RWPE2 (cell line): Measurements from ENCODE around the gene GRM4.

Experiments
- ATAC-seq: fragments of 200-7000 bp; cut with Tn5 transposase; 3 replicates; pipeline ENCODE4 v1.9.1; 2021; ENCODE audit warnings: low read depth
- DNase-seq: peaks from one replicate; pipeline ENCODE4 v3.0.0-alpha.2; 2020; ENCODE audit warnings: low spot score
- H3K27ac ChIP-seq: fragments of 450-650 bp; 2 replicates; pipeline ENCODE4 v1.5.1; 2017; ENCODE audit warnings: mild to moderate bottlenecking; ENCODE audit not compliant: poor library complexity, severe bottlenecking
- H3K27me3 ChIP-seq: fragments of 250-450 bp; sonication (Bioruptor Pico); 2 replicates; pipeline ENCODE4 v1.5.1; 2021; ENCODE audit warnings: mild to moderate bottlenecking, moderate library complexity; ENCODE audit not compliant: insufficient read depth, poor library complexity, severe bottlenecking
- H3K36me3 ChIP-seq: fragments of 250-450 bp; sonication (Bioruptor Pico); 2 replicates; pipeline ENCODE4 v1.5.1; 2020; ENCODE audit warnings: low read depth, mild to moderate bottlenecking, moderate library complexity
- H3K4me1 ChIP-seq: fragments of 250-450 bp; sonication (Bioruptor Pico); 2 replicates; pipeline ENCODE4 v1.5.1; 2021; ENCODE audit warnings: mild to moderate bottlenecking, moderate library complexity; ENCODE audit not compliant: insufficient read depth, poor library complexity, severe bottlenecking
- H3K4me3 ChIP-seq: fragments of 250-450 bp; sonication (Bioruptor Pico); 2 replicates; pipeline ENCODE4 v1.5.1; 2021; ENCODE audit warnings: mild to moderate bottlenecking, moderate library complexity; ENCODE audit not compliant: severe bottlenecking
- H3K9me3 ChIP-seq: fragments of 250-450 bp; sonication (Bioruptor Pico); 2 replicates; pipeline ENCODE4 v1.5.1; 2021; ENCODE audit warnings: mild to moderate bottlenecking, moderate library complexity; ENCODE audit not compliant: severe bottlenecking
- CTCF ChIP-seq: fragments of 450-650 bp; IDR thresholded peaks from one replicate; pipeline ENCODE4 v1.5.1; 2017; ENCODE audit warnings: mild to moderate bottlenecking, moderate library complexity; ENCODE audit not compliant: poor library complexity, severe bottlenecking

Gene GRM4

GRCh38 chr6:34138191-34138590 is 7.7 kb downstream of the GRM4 start:
- H3K27me3 ChIP-seq = peaks cover 10% of the 10 kb centered on the region
- no peak for TF ChIP-seq CTCF
- no peaks in the 10 kb centered on the region for H3K36me3 ChIP-seq
- no peak overlapping the region for H3K27ac ChIP-seq
- H3K4me3 ChIP-seq = no peak overlapping the region
- DNase-seq = no peak
- H3K4me1 ChIP-seq = no peaks in the 10 kb centered on the region
- ATAC-seq = peak; percentile 17; the same call in 1 of the 3 replicates
- H3K9me3 ChIP-seq = no peaks in the 10 kb centered on the region

GRCh38 chr6:34135541-34135940 is 10.3 kb downstream of the GRM4 start:
- no peak overlapping the region for H3K4me3 ChIP-seq
- ATAC-seq (no peak), DNase-seq (no peak)
- H3K27me3 ChIP-seq = no peaks in the 10 kb centered on the region
- H3K36me3 ChIP-seq = no peaks in the 10 kb centered on the region
- H3K27ac ChIP-seq = no peak overlapping the region
- no peaks in the 10 kb centered on the region for H3K9me3 ChIP-seq
- no peaks in the 10 kb centered on the region for H3K4me1 ChIP-seq
- no peak for TF ChIP-seq CTCF

GRCh38 chr6:34132486-34133185 is 13.3 kb downstream of the GRM4 start:
- peak; percentile 51; the same call in 1 of the 3 replicates for ATAC-seq
- Histone ChIP-seq H3K27me3 (no peaks in the 10 kb centered on the region), H3K4me3 (no peak overlapping the region), H3K4me1 (no peaks in the 10 kb centered on the region), H3K36me3 (no peaks in the 10 kb centered on the region), H3K9me3 (no peaks in the 10 kb centered on the region), H3K27ac (no peak overlapping the region)
- no peak for TF ChIP-seq CTCF
- DNase-seq = no peak

- DNase-seq = no peak
These were observed 14.3 kb downstream of the GRM4 start for GRCh38 chr6:34131326-34132290.

More at GRCh38 chr6:34131326-34132290, 14.3 kb downstream of the GRM4 start:
- no peak for TF ChIP-seq CTCF
- no peaks in the 10 kb centered on the region for H3K9me3 ChIP-seq
- no peaks in the 10 kb centered on the region for H3K36me3 ChIP-seq
- ATAC-seq = no peak; the same call in 2 of the 3 replicates
- H3K27ac ChIP-seq = no peak overlapping the region
- H3K4me1 ChIP-seq = no peaks in the 10 kb centered on the region
- H3K27me3 ChIP-seq = no peaks in the 10 kb centered on the region
- H3K4me3 ChIP-seq = no peak overlapping the region
